Panc1 (cell line): ENCODE measurements around the gene CDH23.

Experiments used
- POLR2AphosphoS5 ChIP-seq: IDR thresholded peaks from 2 replicates; pipeline ENCODE4 v1.6.1; 2012; ENCODE audit warnings: mild to moderate bottlenecking, low read depth, low read length, moderate library complexity
- TF ChIP-seq, protein P1 (sequence below): fragments of 450-650 bp; IDR thresholded peaks from 2 replicates; pipeline ENCODE4 v1.5.1; 2017; ENCODE audit warnings: mild to moderate bottlenecking
- TF ChIP-seq, protein P2 (sequence below), 2 experiments: IDR thresholded peaks; 2 replicates each; pipeline ENCODE4 v1.6.1; 2011 to 2012; ENCODE audit warnings: low read depth in 2 of 2, control low read depth in 1 of 2, low read length in 1 of 2, mild to moderate bottlenecking in 1 of 2, moderate library complexity in 1 of 2; ENCODE audit not compliant: insufficient read depth in 1 of 2

DNA sequence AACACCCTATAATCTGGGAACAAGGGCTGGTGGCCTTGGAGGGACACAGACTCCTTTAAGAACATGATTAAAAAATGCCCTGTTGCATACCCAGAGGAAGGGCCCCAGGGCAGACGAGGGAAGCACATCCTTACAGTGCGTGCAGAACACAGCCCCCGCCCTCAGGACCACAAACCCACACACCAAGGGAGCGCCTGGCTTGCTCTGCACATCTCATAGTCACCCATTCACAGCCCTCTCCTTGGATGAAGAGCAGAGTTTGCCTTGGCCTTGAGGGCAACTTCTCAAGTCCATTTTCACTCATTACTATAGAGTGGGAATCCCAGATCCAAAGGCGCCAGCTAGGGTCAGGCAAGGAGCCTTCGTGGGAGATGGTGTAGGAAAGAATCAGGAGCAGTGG, 382.9 kb downstream of the CDH23 start:
- TF ChIP-seq, protein P1, sequence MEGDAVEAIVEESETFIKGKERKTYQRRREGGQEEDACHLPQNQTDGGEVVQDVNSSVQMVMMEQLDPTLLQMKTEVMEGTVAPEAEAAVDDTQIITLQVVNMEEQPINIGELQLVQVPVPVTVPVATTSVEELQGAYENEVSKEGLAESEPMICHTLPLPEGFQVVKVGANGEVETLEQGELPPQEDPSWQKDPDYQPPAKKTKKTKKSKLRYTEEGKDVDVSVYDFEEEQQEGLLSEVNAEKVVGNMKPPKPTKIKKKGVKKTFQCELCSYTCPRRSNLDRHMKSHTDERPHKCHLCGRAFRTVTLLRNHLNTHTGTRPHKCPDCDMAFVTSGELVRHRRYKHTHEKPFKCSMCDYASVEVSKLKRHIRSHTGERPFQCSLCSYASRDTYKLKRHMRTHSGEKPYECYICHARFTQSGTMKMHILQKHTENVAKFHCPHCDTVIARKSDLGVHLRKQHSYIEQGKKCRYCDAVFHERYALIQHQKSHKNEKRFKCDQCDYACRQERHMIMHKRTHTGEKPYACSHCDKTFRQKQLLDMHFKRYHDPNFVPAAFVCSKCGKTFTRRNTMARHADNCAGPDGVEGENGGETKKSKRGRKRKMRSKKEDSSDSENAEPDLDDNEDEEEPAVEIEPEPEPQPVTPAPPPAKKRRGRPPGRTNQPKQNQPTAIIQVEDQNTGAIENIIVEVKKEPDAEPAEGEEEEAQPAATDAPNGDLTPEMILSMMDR = no peak
- no peak for TF ChIP-seq POLR2AphosphoS5
- TF ChIP-seq, protein P2, sequence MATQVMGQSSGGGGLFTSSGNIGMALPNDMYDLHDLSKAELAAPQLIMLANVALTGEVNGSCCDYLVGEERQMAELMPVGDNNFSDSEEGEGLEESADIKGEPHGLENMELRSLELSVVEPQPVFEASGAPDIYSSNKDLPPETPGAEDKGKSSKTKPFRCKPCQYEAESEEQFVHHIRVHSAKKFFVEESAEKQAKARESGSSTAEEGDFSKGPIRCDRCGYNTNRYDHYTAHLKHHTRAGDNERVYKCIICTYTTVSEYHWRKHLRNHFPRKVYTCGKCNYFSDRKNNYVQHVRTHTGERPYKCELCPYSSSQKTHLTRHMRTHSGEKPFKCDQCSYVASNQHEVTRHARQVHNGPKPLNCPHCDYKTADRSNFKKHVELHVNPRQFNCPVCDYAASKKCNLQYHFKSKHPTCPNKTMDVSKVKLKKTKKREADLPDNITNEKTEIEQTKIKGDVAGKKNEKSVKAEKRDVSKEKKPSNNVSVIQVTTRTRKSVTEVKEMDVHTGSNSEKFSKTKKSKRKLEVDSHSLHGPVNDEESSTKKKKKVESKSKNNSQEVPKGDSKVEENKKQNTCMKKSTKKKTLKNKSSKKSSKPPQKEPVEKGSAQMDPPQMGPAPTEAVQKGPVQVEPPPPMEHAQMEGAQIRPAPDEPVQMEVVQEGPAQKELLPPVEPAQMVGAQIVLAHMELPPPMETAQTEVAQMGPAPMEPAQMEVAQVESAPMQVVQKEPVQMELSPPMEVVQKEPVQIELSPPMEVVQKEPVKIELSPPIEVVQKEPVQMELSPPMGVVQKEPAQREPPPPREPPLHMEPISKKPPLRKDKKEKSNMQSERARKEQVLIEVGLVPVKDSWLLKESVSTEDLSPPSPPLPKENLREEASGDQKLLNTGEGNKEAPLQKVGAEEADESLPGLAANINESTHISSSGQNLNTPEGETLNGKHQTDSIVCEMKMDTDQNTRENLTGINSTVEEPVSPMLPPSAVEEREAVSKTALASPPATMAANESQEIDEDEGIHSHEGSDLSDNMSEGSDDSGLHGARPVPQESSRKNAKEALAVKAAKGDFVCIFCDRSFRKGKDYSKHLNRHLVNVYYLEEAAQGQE (IDR thresholded peaks at IDR 0.05; ENCODE audit: insufficient read depth in 1 of 2, low read depth in 2 of 2, low read length in 1 of 2) = no peak
